NCI-H128 (cell line): ENCODE measurements around the gene TMEM178B.

Experiments
- DNase-seq: peaks from one replicate; lab custom pipeline; 2025; ENCODE audit not compliant: unreplicated experiment; lab: John Stamatoyannopoulos, UW

The TMEM178B gene

GRCh38 chr7:141349338-141349737 lies 275.5 kb downstream of the TMEM178B start:
- no peak for DNase-seq

GRCh38 chr7:141349804-141350203 lies 275.9 kb downstream of the TMEM178B start:
- no peak for DNase-seq

- no peak for DNase-seq
Measured at GRCh38 chr7:141351175-141351574, 277.3 kb downstream of the TMEM178B start.

GRCh38 chr7:141352955-141353354 lies 279.1 kb downstream of the TMEM178B start:
- no peak for DNase-seq

- no peak for DNase-seq
Measured at GRCh38 chr7:141354251-141354650, 280.4 kb downstream of the TMEM178B start.

GRCh38 chr7:141355032-141355431 lies 281.2 kb downstream of the TMEM178B start:
- no peak for DNase-seq

GRCh38 chr7:141356161-141356560 lies 282.3 kb downstream of the TMEM178B start:
- no peak for DNase-seq

GRCh38 chr7:141358386-141358785 lies 284.5 kb downstream of the TMEM178B start:
- no peak for DNase-seq

GRCh38 chr7:141359262-141359661 lies 285.4 kb downstream of the TMEM178B start:
- no peak for DNase-seq

GRCh38 chr7:141359740-141360415 lies 286.0 kb downstream of the TMEM178B start:
- DNase-seq = no peak

GRCh38 chr7:141360416-141360760 lies 286.5 kb downstream of the TMEM178B start:
- DNase-seq = no peak

GRCh38 chr7:141360803-141361202 lies 286.9 kb downstream of the TMEM178B start:
- no peak for DNase-seq

- no peak for DNase-seq
Measured at GRCh38 chr7:141361479-141361878, 287.6 kb downstream of the TMEM178B start.

GRCh38 chr7:141361960-141362359 lies 288.1 kb downstream of the TMEM178B start:
- no peak for DNase-seq

- DNase-seq = no peak
Measured at GRCh38 chr7:141362580-141363435, 288.9 kb downstream of the TMEM178B start.

GRCh38 chr7:141363748-141364147 lies 289.9 kb downstream of the TMEM178B start:
- DNase-seq = no peak

GRCh38 chr7:141366091-141366621 lies 292.3 kb downstream of the TMEM178B start:
- DNase-seq = no peak

- DNase-seq = no peak
Measured at GRCh38 chr7:141369422-141369821, 295.6 kb downstream of the TMEM178B start.

- DNase-seq = no peak
Measured at GRCh38 chr7:141370178-141370577, 296.3 kb downstream of the TMEM178B start.

- no peak for DNase-seq
Measured at GRCh38 chr7:141370650-141371049, 296.8 kb downstream of the TMEM178B start.

- no peak for DNase-seq
Measured at GRCh38 chr7:141374425-141374824, 300.6 kb downstream of the TMEM178B start.

GRCh38 chr7:141375442-141375841 lies 301.6 kb downstream of the TMEM178B start:
- no peak for DNase-seq
